ENCODE results near the gene XAGE3.
"Not testable (repeated sequence)": the region's sequence is repeated elsewhere in the genome, so short reads cannot be mapped to it uniquely, and the experiment has no call there.

DNA sequence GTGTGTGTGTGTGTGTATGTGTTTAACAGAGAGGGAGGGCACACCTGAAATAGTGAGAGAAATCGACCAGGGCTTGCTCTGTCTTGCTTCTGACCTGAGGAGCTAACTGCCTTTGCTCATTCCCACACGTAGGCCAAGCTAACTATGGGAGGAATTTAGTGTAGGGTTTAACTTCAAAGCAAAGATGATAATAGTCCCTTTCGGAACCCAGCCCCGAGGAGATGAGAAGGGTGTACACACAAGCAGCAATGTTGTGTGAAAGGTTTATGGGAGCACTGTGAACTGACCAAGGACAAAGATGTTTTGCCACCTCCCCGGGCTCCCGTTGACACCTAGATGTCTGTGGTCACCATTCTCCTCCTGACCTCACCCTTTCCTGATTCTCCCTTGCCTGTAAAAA lies 8.5 kb upstream of the XAGE3 start:
- not testable (repeated sequence) for TF ChIP-seq POLR2A (IDR thresholded peaks at IDR 0.05; ENCODE audit: extremely low read depth, insufficient read length); CTCF (IDR thresholded peaks at IDR 0.05; ENCODE audit: low read depth, low read length); MYC (IDR thresholded peaks at IDR 0.05; ENCODE audit: low read depth, low read length)
- TF ChIP-seq, protein P1, sequence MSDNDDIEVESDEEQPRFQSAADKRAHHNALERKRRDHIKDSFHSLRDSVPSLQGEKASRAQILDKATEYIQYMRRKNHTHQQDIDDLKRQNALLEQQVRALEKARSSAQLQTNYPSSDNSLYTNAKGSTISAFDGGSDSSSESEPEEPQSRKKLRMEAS (IDR thresholded peaks at IDR 0.05; ENCODE audit: low read depth, low read length), result not testable (repeated sequence)
